GM12874 (cell line): Measurements from ENCODE around the gene TRIM44.

Experiments used
- TF ChIP-seq, protein P1 (sequence below): IDR thresholded peaks from 2 replicates; pipeline ENCODE4 v1.5.1; 2011; ENCODE audit warnings: low read depth, mild to moderate bottlenecking, control low read depth, low read length, moderate library complexity; ENCODE audit not compliant: insufficient read depth

Gene TRIM44

DNA sequence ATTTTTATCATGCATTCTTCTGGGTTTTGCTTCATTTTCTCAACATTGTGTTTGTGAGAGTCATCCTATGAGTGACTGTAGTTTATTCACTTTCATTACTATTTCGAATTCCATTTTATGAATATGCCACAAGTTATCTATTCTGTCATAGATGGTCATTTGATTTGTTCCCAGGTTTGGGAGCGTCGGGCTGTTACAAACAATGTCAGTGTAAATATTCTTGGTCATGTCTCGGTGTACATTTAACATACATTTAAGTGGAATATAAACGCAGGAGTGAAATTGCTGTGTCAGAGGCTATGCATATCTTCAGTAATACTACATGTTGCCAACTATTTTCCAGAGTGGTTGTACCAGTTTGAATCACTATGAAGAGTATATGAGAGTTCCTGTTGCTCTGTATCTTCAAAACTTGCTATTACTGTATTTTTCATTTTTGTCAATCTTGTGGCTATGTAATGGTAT lies 2.4 kb downstream of the TRIM44 start:
- TF ChIP-seq, protein P1, sequence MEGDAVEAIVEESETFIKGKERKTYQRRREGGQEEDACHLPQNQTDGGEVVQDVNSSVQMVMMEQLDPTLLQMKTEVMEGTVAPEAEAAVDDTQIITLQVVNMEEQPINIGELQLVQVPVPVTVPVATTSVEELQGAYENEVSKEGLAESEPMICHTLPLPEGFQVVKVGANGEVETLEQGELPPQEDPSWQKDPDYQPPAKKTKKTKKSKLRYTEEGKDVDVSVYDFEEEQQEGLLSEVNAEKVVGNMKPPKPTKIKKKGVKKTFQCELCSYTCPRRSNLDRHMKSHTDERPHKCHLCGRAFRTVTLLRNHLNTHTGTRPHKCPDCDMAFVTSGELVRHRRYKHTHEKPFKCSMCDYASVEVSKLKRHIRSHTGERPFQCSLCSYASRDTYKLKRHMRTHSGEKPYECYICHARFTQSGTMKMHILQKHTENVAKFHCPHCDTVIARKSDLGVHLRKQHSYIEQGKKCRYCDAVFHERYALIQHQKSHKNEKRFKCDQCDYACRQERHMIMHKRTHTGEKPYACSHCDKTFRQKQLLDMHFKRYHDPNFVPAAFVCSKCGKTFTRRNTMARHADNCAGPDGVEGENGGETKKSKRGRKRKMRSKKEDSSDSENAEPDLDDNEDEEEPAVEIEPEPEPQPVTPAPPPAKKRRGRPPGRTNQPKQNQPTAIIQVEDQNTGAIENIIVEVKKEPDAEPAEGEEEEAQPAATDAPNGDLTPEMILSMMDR: no peak

GRCh38 chr11:35667257-35667656 lies 4.7 kb downstream of the TRIM44 start:
- TF ChIP-seq, protein P1: no peak

DNA sequence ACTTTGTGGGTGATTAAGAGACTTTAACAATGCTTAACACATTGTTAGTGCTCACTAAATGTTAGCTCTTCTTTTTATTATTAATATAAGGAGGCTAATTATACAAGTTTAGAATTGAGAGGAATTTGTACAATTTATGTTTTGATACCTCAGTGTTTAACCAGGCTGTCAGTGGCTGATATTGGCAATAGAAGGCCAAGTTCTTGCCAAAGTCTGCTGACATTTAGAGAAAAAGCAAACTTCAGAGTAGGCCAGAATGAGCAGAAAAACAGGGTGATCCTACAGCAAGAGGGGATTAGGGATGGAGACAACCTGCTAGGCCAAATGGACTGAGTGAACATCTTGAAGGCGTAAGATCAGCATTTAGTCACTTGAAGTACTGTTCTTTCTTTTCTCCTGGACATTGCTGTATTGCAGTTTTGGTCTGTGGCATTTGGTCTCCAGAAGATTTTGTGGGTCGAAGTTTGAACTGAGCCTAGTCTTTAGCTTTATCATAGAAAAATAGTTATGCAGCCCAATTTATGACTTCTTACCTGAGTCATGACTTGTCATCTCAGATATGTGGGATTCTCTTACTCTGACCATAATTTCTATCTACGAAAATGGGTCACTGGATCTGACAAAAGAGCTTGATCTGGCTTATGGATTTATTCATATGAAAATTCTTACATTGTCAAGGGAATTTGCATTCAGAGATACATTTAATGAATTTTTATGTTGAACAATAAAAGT lies 9.0 kb downstream of the TRIM44 start:
- TF ChIP-seq, protein P1: no peak

DNA sequence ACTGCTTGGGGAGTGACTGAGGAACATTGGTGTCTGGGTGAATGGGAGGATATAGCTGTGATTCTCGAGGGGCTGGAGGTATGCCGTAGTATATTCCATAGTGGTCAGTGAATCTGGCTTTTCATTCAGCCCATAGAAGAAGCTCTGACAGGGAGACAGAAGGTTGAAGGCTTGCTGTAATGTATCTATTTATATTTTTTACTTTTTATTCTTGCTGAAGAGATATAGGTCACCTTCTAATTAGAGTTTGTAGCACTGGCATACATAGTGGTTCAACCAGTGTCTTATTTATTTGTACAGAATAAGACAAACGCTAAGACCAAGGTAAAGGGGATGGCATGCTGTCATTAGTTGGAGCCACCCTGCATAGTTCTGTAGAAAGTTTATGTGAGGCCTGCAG lies 10.0 kb downstream of the TRIM44 start:
- TF ChIP-seq, protein P1: no peak

GRCh38 chr11:35675901-35676610 lies 13.5 kb downstream of the TRIM44 start:
- TF ChIP-seq, protein P1: no peak

DNA sequence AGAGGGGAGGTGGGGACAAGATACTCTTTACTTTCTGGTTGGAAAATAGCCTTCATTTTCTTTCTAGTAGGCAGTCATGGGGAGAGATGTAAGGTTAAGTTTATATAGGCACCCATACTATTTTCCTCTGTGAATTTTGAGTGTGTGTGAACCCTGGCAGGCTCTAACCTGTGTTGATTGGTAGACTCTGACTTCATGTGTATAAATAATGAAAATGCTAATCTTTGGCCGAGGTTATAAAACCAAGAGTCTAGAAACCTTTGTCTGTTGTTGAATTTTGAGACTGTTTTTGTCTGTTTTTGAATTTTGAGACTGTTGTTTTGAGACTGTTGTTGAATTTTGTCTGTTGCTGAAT lies 14.0 kb downstream of the TRIM44 start:
- TF ChIP-seq, protein P1: no peak

DNA sequence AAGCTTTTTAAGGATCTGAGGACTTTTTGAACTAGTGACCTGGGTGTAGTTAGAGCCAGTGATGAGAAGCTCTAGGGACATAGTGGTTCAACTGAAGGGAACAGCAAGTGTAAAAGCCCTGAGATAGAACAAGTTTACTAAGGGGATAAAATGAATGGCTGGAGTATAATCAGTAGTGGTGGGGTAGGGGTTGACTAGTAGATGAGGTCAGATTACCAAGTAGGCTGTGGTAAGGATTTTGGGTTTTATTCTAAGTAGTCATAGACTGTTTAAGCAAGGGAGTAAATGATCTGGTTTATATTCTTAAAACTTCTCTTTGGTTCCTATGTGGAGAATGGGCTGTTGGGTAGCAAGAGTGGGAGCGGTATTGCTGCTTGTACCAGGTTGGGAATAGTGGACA lies 15.3 kb downstream of the TRIM44 start:
- TF ChIP-seq, protein P1: no peak
